Mucosa of stomach (tissue), 1 donor: Measurements from ENCODE around the gene PTPRA.
"Not testable (repeated sequence)": the region's sequence is repeated elsewhere in the genome, so short reads cannot be mapped to it uniquely, and the experiment has no call there.

Source experiments
- H3K27me3 ChIP-seq: one replicate; pipeline ENCODE4 v1.7.0; 2013; ENCODE audit warnings: mild to moderate bottlenecking, low read length; ENCODE audit not compliant: control insufficient read depth, insufficient read depth
- H3K36me3 ChIP-seq: one replicate; pipeline ENCODE4 v1.7.0; 2013; ENCODE audit warnings: low read length; ENCODE audit not compliant: control insufficient read depth, insufficient read depth
- H3K4me1 ChIP-seq: one replicate; pipeline ENCODE4 v1.7.0; 2013; ENCODE audit warnings: mild to moderate bottlenecking, low read length; ENCODE audit not compliant: control insufficient read depth, insufficient read depth
- H3K4me3 ChIP-seq: one replicate; pipeline ENCODE4 v1.7.0; 2013; ENCODE audit warnings: low read length
- H3K9ac ChIP-seq: one replicate; pipeline ENCODE4 v1.7.0; 2013; ENCODE audit warnings: mild to moderate bottlenecking, low read length, moderate library complexity
- H3K9me3 ChIP-seq: one replicate; pipeline ENCODE4 v1.7.0; 2013; ENCODE audit warnings: mild to moderate bottlenecking, low read length, moderate library complexity; ENCODE audit not compliant: control insufficient read depth
- donor health status: Pancreatic carcinoma.

The PTPRA gene

GRCh38 chr20:2895154-2895553, 21.9 kb downstream of the PTPRA start:
- H3K36me3 ChIP-seq, H3K9ac ChIP-seq, H3K27me3 ChIP-seq, H3K4me1 ChIP-seq, H3K9me3 ChIP-seq, H3K4me3 ChIP-seq: not testable (repeated sequence)

GRCh38 chr20:2899243-2899642, 26.0 kb downstream of the PTPRA start:
- H3K4me1 ChIP-seq, result no peaks in the 10 kb centered on the region
- H3K9me3 ChIP-seq, result no peaks in the 10 kb centered on the region
- no peaks in the 10 kb centered on the region for H3K27me3 ChIP-seq
- no peak overlapping the region for H3K4me3 ChIP-seq
- no peak overlapping the region for H3K9ac ChIP-seq
- no peaks in the 10 kb centered on the region for H3K36me3 ChIP-seq

GRCh38 chr20:2900845-2901592, 27.7 kb downstream of the PTPRA start:
- no peaks in the 10 kb centered on the region for H3K36me3 ChIP-seq
- no peak overlapping the region for H3K4me3 ChIP-seq
- no peaks in the 10 kb centered on the region for H3K4me1 ChIP-seq
- H3K27me3 ChIP-seq, result no peaks in the 10 kb centered on the region
- H3K9ac ChIP-seq, result no peak overlapping the region
- H3K9me3 ChIP-seq, result no peaks in the 10 kb centered on the region

GRCh38 chr20:2902291-2902690, 29.0 kb downstream of the PTPRA start:
- no peaks in the 10 kb centered on the region for H3K27me3 ChIP-seq
- H3K36me3 ChIP-seq, result no peaks in the 10 kb centered on the region
- no peak overlapping the region for H3K4me3 ChIP-seq
- no peaks in the 10 kb centered on the region for H3K4me1 ChIP-seq
- H3K9ac ChIP-seq, result no peak overlapping the region
- no peaks in the 10 kb centered on the region for H3K9me3 ChIP-seq

- no peak overlapping the region for H3K4me3 ChIP-seq
These were observed 29.5 kb downstream of the PTPRA start for GRCh38 chr20:2902818-2903217.

GRCh38 chr20:2903686-2904085, 30.4 kb downstream of the PTPRA start:
- no peaks in the 10 kb centered on the region for H3K4me1 ChIP-seq
- no peaks in the 10 kb centered on the region for H3K9me3 ChIP-seq

More at GRCh38 chr20:2902818-2903217, 29.5 kb downstream of the PTPRA start:
- Histone ChIP-seq H3K9ac (no peak overlapping the region), H3K27me3 (no peaks in the 10 kb centered on the region), H3K36me3 (no peaks in the 10 kb centered on the region), H3K4me1 (no peaks in the 10 kb centered on the region), H3K9me3 (no peaks in the 10 kb centered on the region)

GRCh38 chr20:2907519-2907918, 34.2 kb downstream of the PTPRA start:
- Histone ChIP-seq H3K4me1 (no peaks in the 10 kb centered on the region), H3K36me3 (no peaks in the 10 kb centered on the region), H3K27me3 (no peaks in the 10 kb centered on the region), H3K9ac (no peak overlapping the region), H3K4me3 (no peak overlapping the region), H3K9me3 (no peaks in the 10 kb centered on the region)

More at GRCh38 chr20:2903686-2904085, 30.4 kb downstream of the PTPRA start:
- Histone ChIP-seq H3K27me3 (no peaks in the 10 kb centered on the region), H3K36me3 (no peaks in the 10 kb centered on the region), H3K9ac (no peak overlapping the region), H3K4me3 (no peak overlapping the region)

GRCh38 chr20:2909953-2910352, 36.7 kb downstream of the PTPRA start:
- H3K9ac ChIP-seq, result no peak overlapping the region
- H3K9me3 ChIP-seq, result no peaks in the 10 kb centered on the region
- H3K27me3 ChIP-seq, result no peaks in the 10 kb centered on the region
- H3K36me3 ChIP-seq, result no peaks in the 10 kb centered on the region
- H3K4me1 ChIP-seq, result no peaks in the 10 kb centered on the region
- no peak overlapping the region for H3K4me3 ChIP-seq

- Histone ChIP-seq H3K4me3 (no peak overlapping the region), H3K36me3 (no peaks in the 10 kb centered on the region), H3K4me1 (no peaks in the 10 kb centered on the region), H3K9ac (no peak overlapping the region), H3K27me3 (no peaks in the 10 kb centered on the region), H3K9me3 (no peaks in the 10 kb centered on the region)
These were observed 37.9 kb downstream of the PTPRA start for GRCh38 chr20:2911200-2911599.

GRCh38 chr20:2914160-2914559, 40.9 kb downstream of the PTPRA start:
- H3K27me3 ChIP-seq, result no peaks in the 10 kb centered on the region
- H3K9me3 ChIP-seq, result no peaks in the 10 kb centered on the region
- H3K4me3 ChIP-seq, result no peak overlapping the region
- H3K36me3 ChIP-seq, result no peaks in the 10 kb centered on the region
- H3K4me1 ChIP-seq, result no peaks in the 10 kb centered on the region
- H3K9ac ChIP-seq, result no peak overlapping the region

- H3K36me3 ChIP-seq, result no peaks in the 10 kb centered on the region
- H3K9me3 ChIP-seq, result no peaks in the 10 kb centered on the region
- no peaks in the 10 kb centered on the region for H3K4me1 ChIP-seq
- H3K4me3 ChIP-seq, result no peak overlapping the region
- no peak overlapping the region for H3K9ac ChIP-seq
- H3K27me3 ChIP-seq, result no peaks in the 10 kb centered on the region
These were observed 44.0 kb downstream of the PTPRA start for GRCh38 chr20:2917266-2917665.

GRCh38 chr20:2918096-2919049, 45.1 kb downstream of the PTPRA start:
- no peaks in the 10 kb centered on the region for H3K4me1 ChIP-seq
- H3K9me3 ChIP-seq, result no peaks in the 10 kb centered on the region
- H3K9ac ChIP-seq, result no peak overlapping the region
- no peaks in the 10 kb centered on the region for H3K36me3 ChIP-seq
- no peaks in the 10 kb centered on the region for H3K27me3 ChIP-seq
- H3K4me3 ChIP-seq, result no peak overlapping the region
